ENCODE data around the gene ARHGAP6.

DNA sequence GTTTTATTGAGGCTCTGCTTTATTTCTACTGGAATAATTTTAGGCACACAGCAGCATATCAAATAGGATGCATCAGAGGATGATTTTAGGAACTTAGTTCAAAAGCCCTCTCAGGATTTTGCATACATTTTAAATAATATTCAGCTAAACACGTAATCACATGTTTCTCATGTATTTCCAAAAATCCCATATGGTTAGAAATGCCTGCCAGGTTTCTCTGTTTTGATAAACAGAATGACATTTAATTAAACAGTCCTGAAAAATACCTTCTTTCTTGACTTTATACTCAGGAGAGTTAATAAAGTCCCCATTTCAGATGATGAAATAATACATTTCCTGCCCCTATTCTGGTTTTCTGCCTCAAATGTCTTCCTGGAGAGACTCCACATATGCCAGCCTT, 459.0 kb downstream of the ARHGAP6 start:
- no peak for TF ChIP-seq CTCF (conservative IDR thresholded peaks at IDR 0.05 in 1 of 2, IDR thresholded peaks at IDR 0.05 in 1 of 2; ENCODE audit: extremely low read depth in 1 of 2, insufficient read depth in 1 of 2, low read depth in 1 of 2, low read length in 2 of 2)
- no peak for TF ChIP-seq EZH2 (IDR thresholded peaks at IDR 0.05; ENCODE audit: borderline replicate concordance, low read length)

Data from mammary epithelial cell (primary cell).